ENCODE results near the gene RTN4. TPM values are rescaled to one million over a fixed set of nuclear protein-coding genes. Genes with fewer than 3 reads are reported as not detected.

The RTN4 gene
- total and polyA plus RNA-seq, 5 donors from 2014 or later, result 84.2 to 151 (median 102) TPM

- ATAC-seq (ENCODE audit: low read depth in 2 of 2) (no peak), DNase-seq (no peak)
- Histone ChIP-seq H3K4me3 (ENCODE audit: low read depth, low read length) (no peak overlapping the region), H3K36me3 (ENCODE audit: control insufficient read depth, insufficient read depth, low read length) (no peaks in the 10 kb centered on the region), H3K27ac (ENCODE audit: insufficient read depth, low read length, poor library complexity, severe bottlenecking) (no peak overlapping the region), H3K4me1 (ENCODE audit: control insufficient read depth, insufficient read depth, low read length, poor library complexity, severe bottlenecking) (no peaks in the 10 kb centered on the region), H3K9me3 (ENCODE audit: control insufficient read depth in 2 of 2, low read length in 2 of 2) (no peaks in the 10 kb centered on the region), H3K27me3 (ENCODE audit: control insufficient read depth, insufficient read depth, low read length) (no peaks in the 10 kb centered on the region)
- Mint-ChIP-seq H3K36me3 (no peaks in the 10 kb centered on the region), H3K27ac (peak overlapping the region in 2 of 3 donors; percentile 4 to 53), H3K9me3 (no peaks in the 10 kb centered on the region), H3K27me3 (no peaks in the 10 kb centered on the region), H3K4me3 (no peak overlapping the region), H3K4me1 (peaks cover 7 to 29% (median 11%) of the 10 kb centered on the region in 4 donors)
Measured at GRCh38 chr2:54957321-54957999, 92.8 kb downstream of the RTN4 start.

- no peak for ATAC-seq (ENCODE audit: low read depth in 2 of 2)
Measured at GRCh38 chr2:54956111-54956627, 94.1 kb downstream of the RTN4 start.

GRCh38 chr2:54955358-54956110 lies 94.7 kb downstream of the RTN4 start:
- DNase-seq (no peak), ATAC-seq (ENCODE audit: low read depth in 2 of 2) (no peak)
- H3K9me3 ChIP-seq (ENCODE audit: control insufficient read depth in 2 of 2, low read length in 2 of 2), result no peaks in the 10 kb centered on the region
- H3K36me3 ChIP-seq (ENCODE audit: control insufficient read depth, insufficient read depth, low read length), result no peaks in the 10 kb centered on the region
- H3K36me3 Mint-ChIP-seq, result no peaks in the 10 kb centered on the region
- H3K9me3 Mint-ChIP-seq, result peaks cover 0 to 3% (median 0%) of the 10 kb centered on the region in 7 donors
- H3K27me3 Mint-ChIP-seq, result no peaks in the 10 kb centered on the region
- H3K4me1 Mint-ChIP-seq, result peaks cover 0 to 20% (median 6%) of the 10 kb centered on the region in 4 donors
- no peaks in the 10 kb centered on the region for H3K27me3 ChIP-seq (ENCODE audit: control insufficient read depth, insufficient read depth, low read length)
- H3K4me3 ChIP-seq (ENCODE audit: low read depth, low read length), result no peak overlapping the region
- H3K27ac Mint-ChIP-seq, result peak overlapping the region in 1 of 3 donors; percentile 12
- no peak overlapping the region for H3K27ac ChIP-seq (ENCODE audit: insufficient read depth, low read length, poor library complexity, severe bottlenecking)
- H3K4me3 Mint-ChIP-seq, result no peak overlapping the region
- no peaks in the 10 kb centered on the region for H3K4me1 ChIP-seq (ENCODE audit: control insufficient read depth, insufficient read depth, low read length, poor library complexity, severe bottlenecking)

More at GRCh38 chr2:54956111-54956627, 94.1 kb downstream of the RTN4 start:
- H3K27ac ChIP-seq (ENCODE audit: insufficient read depth, low read length, poor library complexity, severe bottlenecking), result no peak overlapping the region
- no peaks in the 10 kb centered on the region for H3K9me3 ChIP-seq (ENCODE audit: control insufficient read depth in 2 of 2, low read length in 2 of 2)
- no peaks in the 10 kb centered on the region for H3K4me1 ChIP-seq (ENCODE audit: control insufficient read depth, insufficient read depth, low read length, poor library complexity, severe bottlenecking)
- no peak for DNase-seq
- Mint-ChIP-seq H3K9me3 (peaks cover 0 to 3% (median 0%) of the 10 kb centered on the region in 7 donors), H3K27me3 (no peaks in the 10 kb centered on the region), H3K36me3 (no peaks in the 10 kb centered on the region), H3K4me3 (no peak overlapping the region), H3K27ac (no peak overlapping the region), H3K4me1 (peaks cover 2 to 26% (median 9%) of the 10 kb centered on the region in 4 donors)
- H3K36me3 ChIP-seq (ENCODE audit: control insufficient read depth, insufficient read depth, low read length), result no peaks in the 10 kb centered on the region
- H3K27me3 ChIP-seq (ENCODE audit: control insufficient read depth, insufficient read depth, low read length), result no peaks in the 10 kb centered on the region
- H3K4me3 ChIP-seq (ENCODE audit: low read depth, low read length), result no peak overlapping the region

- H3K4me3 Mint-ChIP-seq, result no peak overlapping the region
- DNase-seq (no peak), ATAC-seq (ENCODE audit: low read depth in 2 of 2) (no peak)
- no peaks in the 10 kb centered on the region for H3K27me3 Mint-ChIP-seq
- Histone ChIP-seq H3K27me3 (ENCODE audit: control insufficient read depth, insufficient read depth, low read length) (no peaks in the 10 kb centered on the region), H3K36me3 (ENCODE audit: control insufficient read depth, insufficient read depth, low read length) (no peaks in the 10 kb centered on the region), H3K4me3 (ENCODE audit: low read depth, low read length) (no peak overlapping the region), H3K4me1 (ENCODE audit: control insufficient read depth, insufficient read depth, low read length, poor library complexity, severe bottlenecking) (no peaks in the 10 kb centered on the region), H3K27ac (ENCODE audit: insufficient read depth, low read length, poor library complexity, severe bottlenecking) (no peak overlapping the region), H3K9me3 (ENCODE audit: control insufficient read depth in 2 of 2, low read length in 2 of 2) (no peaks in the 10 kb centered on the region)
- no peak overlapping the region for H3K27ac Mint-ChIP-seq
- no peaks in the 10 kb centered on the region for H3K36me3 Mint-ChIP-seq
- peaks cover 0 to 4% (median 0%) of the 10 kb centered on the region in 7 donors for H3K9me3 Mint-ChIP-seq
- H3K4me1 Mint-ChIP-seq, result peaks cover 0 to 20% (median 4%) of the 10 kb centered on the region in 4 donors
Measured at GRCh38 chr2:54954705-54955357, 95.4 kb downstream of the RTN4 start.

GRCh38 chr2:54954158-54954557 lies 96.1 kb downstream of the RTN4 start:
- H3K4me1 Mint-ChIP-seq, result peaks cover 0 to 20% (median 4%) of the 10 kb centered on the region in 4 donors
- ATAC-seq (ENCODE audit: low read depth in 2 of 2) (no peak), DNase-seq (no peak)
- no peak overlapping the region for H3K4me3 Mint-ChIP-seq
- H3K27me3 Mint-ChIP-seq, result no peaks in the 10 kb centered on the region
- Histone ChIP-seq H3K9me3 (ENCODE audit: control insufficient read depth in 2 of 2, low read length in 2 of 2) (no peaks in the 10 kb centered on the region), H3K4me3 (ENCODE audit: low read depth, low read length) (no peak overlapping the region), H3K4me1 (ENCODE audit: control insufficient read depth, insufficient read depth, low read length, poor library complexity, severe bottlenecking) (no peaks in the 10 kb centered on the region), H3K27ac (ENCODE audit: insufficient read depth, low read length, poor library complexity, severe bottlenecking) (no peak overlapping the region), H3K27me3 (ENCODE audit: control insufficient read depth, insufficient read depth, low read length) (no peaks in the 10 kb centered on the region), H3K36me3 (ENCODE audit: control insufficient read depth, insufficient read depth, low read length) (no peaks in the 10 kb centered on the region)
- peaks cover 0 to 5% (median 0%) of the 10 kb centered on the region in 7 donors for H3K9me3 Mint-ChIP-seq
- no peaks in the 10 kb centered on the region for H3K36me3 Mint-ChIP-seq
- no peak overlapping the region for H3K27ac Mint-ChIP-seq

- Mint-ChIP-seq H3K4me1 (peaks cover 0 to 20% (median 4%) of the 10 kb centered on the region in 4 donors), H3K4me3 (no peak overlapping the region), H3K36me3 (no peaks in the 10 kb centered on the region), H3K27ac (no peak overlapping the region), H3K9me3 (peaks cover 0 to 5% (median 0%) of the 10 kb centered on the region in 7 donors), H3K27me3 (no peaks in the 10 kb centered on the region)
- H3K4me1 ChIP-seq (ENCODE audit: control insufficient read depth, insufficient read depth, low read length, poor library complexity, severe bottlenecking), result no peaks in the 10 kb centered on the region
- H3K4me3 ChIP-seq (ENCODE audit: low read depth, low read length), result no peak overlapping the region
- H3K36me3 ChIP-seq (ENCODE audit: control insufficient read depth, insufficient read depth, low read length), result no peaks in the 10 kb centered on the region
- DNase-seq (no peak), ATAC-seq (ENCODE audit: low read depth in 2 of 2) (no peak)
- H3K9me3 ChIP-seq (ENCODE audit: control insufficient read depth in 2 of 2, low read length in 2 of 2), result no peaks in the 10 kb centered on the region
- H3K27ac ChIP-seq (ENCODE audit: insufficient read depth, low read length, poor library complexity, severe bottlenecking), result no peak overlapping the region
- H3K27me3 ChIP-seq (ENCODE audit: control insufficient read depth, insufficient read depth, low read length), result no peaks in the 10 kb centered on the region
Measured at GRCh38 chr2:54952978-54953456, 97.2 kb downstream of the RTN4 start.

- H3K4me1 ChIP-seq (ENCODE audit: control insufficient read depth, insufficient read depth, low read length, poor library complexity, severe bottlenecking), result no peaks in the 10 kb centered on the region
- Mint-ChIP-seq H3K27ac (no peak overlapping the region), H3K4me3 (no peak overlapping the region), H3K36me3 (no peaks in the 10 kb centered on the region), H3K4me1 (peaks cover 0 to 20% (median 4%) of the 10 kb centered on the region in 4 donors), H3K27me3 (no peaks in the 10 kb centered on the region), H3K9me3 (peaks cover 0 to 5% (median 0%) of the 10 kb centered on the region in 7 donors)
- H3K36me3 ChIP-seq (ENCODE audit: control insufficient read depth, insufficient read depth, low read length), result no peaks in the 10 kb centered on the region
- ATAC-seq (ENCODE audit: low read depth in 2 of 2), result no peak
- H3K4me3 ChIP-seq (ENCODE audit: low read depth, low read length), result no peak overlapping the region
- H3K27me3 ChIP-seq (ENCODE audit: control insufficient read depth, insufficient read depth, low read length), result no peaks in the 10 kb centered on the region
- H3K9me3 ChIP-seq (ENCODE audit: control insufficient read depth in 2 of 2, low read length in 2 of 2), result no peaks in the 10 kb centered on the region
- H3K27ac ChIP-seq (ENCODE audit: insufficient read depth, low read length, poor library complexity, severe bottlenecking), result no peak overlapping the region
- DNase-seq, result no peak
Measured at GRCh38 chr2:54952425-54952824, 97.8 kb downstream of the RTN4 start.

Measured in CD4-positive, CD25-positive, alpha-beta regulatory T cell (primary cell).